Measurements from ENCODE around the gene PARP6.
A peak's percentile ranks its signal among the peaks of the same experiment; 100 is the strongest.

The PARP6 gene

DNA sequence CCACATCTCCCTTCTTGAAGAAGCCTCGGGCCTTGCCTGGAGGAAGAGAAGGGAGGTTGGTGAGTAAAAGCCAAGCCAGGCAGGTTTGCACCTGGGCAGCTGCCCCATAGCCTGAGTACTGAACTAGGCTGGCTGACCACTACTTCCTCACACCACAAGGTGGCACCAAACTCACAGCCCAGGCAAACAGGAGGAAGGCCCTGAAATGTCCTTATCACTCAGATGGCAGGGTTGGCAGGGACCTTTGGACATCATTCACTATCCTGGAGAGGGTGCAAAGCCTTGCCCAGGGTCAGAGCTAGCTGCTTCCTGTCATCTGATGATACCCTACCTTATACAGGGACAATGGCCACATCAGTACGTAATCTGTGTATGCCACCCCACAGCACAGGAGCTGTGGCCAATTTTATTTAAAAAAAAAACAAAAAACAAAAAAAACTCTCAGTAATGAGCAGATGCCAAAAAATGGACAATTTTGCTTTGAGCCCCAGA lies 72.6 kb downstream of the PARP6 start:
- peak; percentile 46 for DNase-seq (ENCODE audit: low read depth)

DNA sequence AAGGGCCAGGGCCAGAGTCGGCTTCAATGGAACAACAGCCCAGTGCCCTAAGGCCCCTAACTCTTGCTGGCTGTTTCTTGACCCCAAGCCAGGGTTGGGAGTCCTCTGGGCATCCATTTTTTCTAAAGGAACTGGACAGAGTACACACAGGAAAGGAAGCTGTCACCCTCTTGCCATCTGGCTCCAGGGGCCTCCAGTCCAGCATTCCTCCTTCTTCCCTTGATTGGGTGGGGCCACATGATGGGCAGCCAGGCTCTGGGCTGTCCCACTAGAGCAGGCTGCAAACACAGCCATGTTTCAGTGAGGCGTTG lies 73.2 kb downstream of the PARP6 start:
- DNase-seq (ENCODE audit: low read depth) = no peak

DNA sequence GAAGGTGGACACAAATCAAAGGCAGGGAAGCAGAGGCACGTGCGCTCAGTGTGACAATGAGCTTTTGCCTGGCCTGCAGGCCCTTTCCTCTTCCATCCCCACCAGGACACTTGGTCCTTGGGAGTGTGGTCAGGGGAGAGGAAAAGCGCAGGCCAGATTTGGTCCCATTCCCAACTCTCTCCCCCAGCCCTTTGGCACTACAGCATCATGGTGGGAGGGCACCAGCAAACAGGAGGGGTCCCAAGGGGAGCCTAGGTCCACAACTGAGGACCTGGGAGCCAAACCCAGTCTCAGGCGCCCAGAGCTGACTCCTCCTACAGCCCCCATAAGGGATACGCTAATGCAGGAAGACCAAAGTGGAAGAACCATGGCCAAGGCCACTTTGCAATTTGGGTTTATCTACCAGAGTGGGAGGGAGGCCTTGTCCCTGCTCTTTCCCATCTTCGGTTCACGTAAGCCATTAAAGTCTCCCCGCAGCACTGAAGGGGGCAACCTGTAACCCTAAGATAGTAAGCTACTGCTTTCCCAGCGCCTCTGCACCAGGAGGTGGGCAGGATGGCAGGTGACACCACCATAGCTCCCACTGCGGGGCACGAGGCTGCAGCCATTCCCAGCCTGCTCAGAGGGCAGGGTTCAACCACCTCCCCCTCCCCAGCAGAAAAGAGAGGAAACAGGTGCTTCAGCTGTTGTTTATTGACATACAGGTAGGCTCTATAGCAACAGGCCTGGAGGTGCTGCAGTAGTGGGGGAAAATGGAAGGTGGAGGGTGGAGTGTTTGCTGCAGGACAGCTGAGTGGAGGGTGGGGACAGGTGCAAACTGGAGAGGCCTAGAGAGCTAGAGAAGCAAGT lies 73.8 kb downstream of the PARP6 start:
- no peak for DNase-seq (ENCODE audit: low read depth)

DNA sequence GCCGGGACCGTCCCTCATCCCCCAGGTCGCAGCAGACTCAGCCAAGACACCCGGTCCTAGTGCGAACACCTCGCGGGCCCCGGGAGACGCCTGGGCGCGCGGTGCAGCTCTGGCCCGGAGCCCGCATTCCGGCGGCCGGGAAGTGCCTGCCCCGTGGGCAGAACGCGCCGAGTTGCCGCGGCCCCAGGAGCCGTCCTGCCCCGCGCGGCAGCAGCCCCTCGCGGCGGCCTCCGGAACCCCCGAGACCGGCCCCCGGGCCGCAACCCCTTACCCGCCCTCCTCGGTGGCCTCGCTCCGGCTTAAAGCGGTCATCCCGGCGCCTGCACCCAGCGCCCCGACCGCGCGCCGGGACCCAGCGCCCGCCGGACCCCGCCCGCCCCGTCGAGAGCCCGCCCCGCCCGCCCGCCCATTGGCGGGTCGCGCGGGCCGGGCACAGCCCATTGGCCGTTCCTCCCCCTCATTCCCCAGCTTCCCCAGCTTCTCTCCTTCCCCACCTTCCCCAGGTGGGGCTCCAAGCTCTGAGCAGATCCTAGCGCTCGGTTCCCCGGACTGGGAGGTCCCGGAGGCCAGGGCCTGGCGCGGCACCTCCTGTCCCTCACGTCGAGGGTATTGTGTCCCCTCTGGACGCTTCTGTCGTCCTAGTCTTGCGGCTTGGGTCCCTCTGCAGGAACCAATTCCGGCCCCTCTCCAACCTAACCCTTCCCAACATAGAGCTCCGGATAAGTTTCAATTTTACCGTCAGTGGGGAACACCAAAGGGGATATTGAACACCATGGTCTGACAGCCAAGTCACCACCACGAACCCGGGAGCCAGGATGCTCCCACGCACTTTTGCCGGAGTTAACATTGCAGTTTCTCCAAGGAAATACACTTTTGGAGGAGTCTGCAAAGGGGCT lies 74.6 kb downstream of the PARP6 start, which contains the start of gene GRAMD2A:
Gene GRAMD2A (minus strand): TSS at position 328 of the 896 bp plus-strand sequence.
- DNase-seq (ENCODE audit: low read depth) = peak; percentile 31

GRCh38 chr15:72197041-72197459 lies 75.3 kb downstream of the PARP6 start:
- no peak for DNase-seq (ENCODE audit: low read depth)

DNA sequence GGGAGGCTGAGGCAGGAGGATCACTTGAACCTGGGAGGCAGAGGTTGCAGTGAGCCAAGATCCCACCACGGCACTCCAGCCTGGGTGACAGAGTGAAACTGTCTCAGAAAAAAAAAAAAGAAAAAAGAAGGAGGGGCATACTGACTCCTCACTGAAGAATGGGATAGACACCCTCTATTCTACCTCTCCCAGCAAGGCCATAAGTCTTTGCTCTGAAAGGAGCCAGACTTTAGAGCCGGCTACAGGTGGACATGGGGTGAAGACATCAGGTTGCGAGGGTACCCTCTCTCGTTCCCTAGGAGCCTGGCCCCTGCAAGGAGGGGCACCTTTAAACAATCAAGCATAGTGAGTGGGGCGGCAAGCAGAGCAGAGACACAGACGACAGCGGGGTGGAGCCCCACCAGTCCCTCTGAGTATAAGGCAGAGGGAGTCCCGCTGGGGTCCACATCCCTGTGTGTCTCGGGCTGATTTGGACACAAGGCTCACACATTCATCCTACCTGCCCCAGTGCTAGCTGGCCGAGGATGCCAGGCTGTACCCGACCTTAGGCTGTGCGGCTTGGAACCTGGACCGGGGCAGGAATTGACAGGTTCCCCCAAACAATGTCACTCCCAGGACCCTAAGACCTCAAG lies 75.8 kb downstream of the PARP6 start:
- DNase-seq (ENCODE audit: low read depth) = no peak

DNA sequence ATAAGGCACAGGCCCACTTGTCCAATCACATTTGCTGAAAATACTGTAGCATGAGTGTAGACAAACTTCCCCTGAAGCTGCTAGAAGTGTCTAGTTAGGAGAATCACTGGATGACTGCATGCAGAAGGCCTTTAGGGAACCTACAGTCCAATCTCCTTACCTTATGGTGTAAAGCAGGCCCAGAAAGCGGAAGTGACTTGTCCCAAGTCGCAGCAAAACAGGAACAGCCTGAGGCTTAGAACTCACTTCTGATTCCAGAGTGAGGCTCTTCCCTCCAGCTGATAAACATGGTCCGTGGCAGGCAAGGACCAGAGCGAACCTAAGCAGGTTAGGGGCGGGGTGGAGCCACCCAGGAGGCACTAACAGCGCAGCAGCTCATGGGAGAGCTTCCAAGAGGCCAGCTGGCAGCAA lies 77.2 kb downstream of the PARP6 start:
- DNase-seq (ENCODE audit: low read depth) = no peak

- no peak for DNase-seq (ENCODE audit: low read depth)
These were observed 78.4 kb downstream of the PARP6 start for GRCh38 chr15:72193836-72194396.

GRCh38 chr15:72192416-72192815 lies 79.9 kb downstream of the PARP6 start:
- DNase-seq (ENCODE audit: low read depth) = no peak
